DOHH2 (cell line): ENCODE measurements around the gene ABHD1.

Experiments
- H3F3A ChIP-seq: fragments of 200-600 bp; sonication (generic), shearing (Covaris generic); 2 replicates; pipeline ENCODE4 v1.6.0; 2016; ENCODE audit warnings: antibody characterized with exemption, mild to moderate bottlenecking; ENCODE audit not compliant: control insufficient read depth, insufficient read depth
- H3K27ac ChIP-seq: fragments of 200-600 bp; sonication (generic); 2 replicates; pipeline ENCODE4 v1.5.1; 2014; ENCODE audit warnings: low read depth, mild to moderate bottlenecking, low read length, moderate library complexity
- H3K27me3 ChIP-seq: fragments of 200-600 bp; sonication (generic); 2 replicates; pipeline ENCODE4 v1.6.1; 2014; ENCODE audit warnings: mild to moderate bottlenecking, low read length, mixed read lengths; ENCODE audit not compliant: control insufficient read depth
- H3K36me3 ChIP-seq: fragments of 200-600 bp; sonication (generic); 2 replicates; pipeline ENCODE4 v1.6.1; 2014; ENCODE audit warnings: mild to moderate bottlenecking, low read length, moderate library complexity, mixed read lengths; ENCODE audit not compliant: control insufficient read depth
- H3K4me1 ChIP-seq: fragments of 200-600 bp; sonication (generic); 2 replicates; pipeline ENCODE4 v1.6.1; 2014; ENCODE audit warnings: mild to moderate bottlenecking, low read length, mixed read lengths; ENCODE audit not compliant: control insufficient read depth
- H3K4me2 ChIP-seq: fragments of 200-600 bp; sonication (generic); 2 replicates; pipeline ENCODE4 v1.6.0; 2014; ENCODE audit warnings: mild to moderate bottlenecking, low read length, moderate library complexity
- H3K4me3 ChIP-seq: fragments of 200-600 bp; sonication (generic); 2 replicates; pipeline ENCODE4 v1.5.1; 2014; ENCODE audit warnings: mild to moderate bottlenecking, low read length, mixed read lengths
- H3K79me2 ChIP-seq: fragments of 200-600 bp; sonication (generic); 2 replicates; pipeline ENCODE4 v1.6.1; 2014; ENCODE audit warnings: mild to moderate bottlenecking, low read length, mixed read lengths; ENCODE audit not compliant: control insufficient read depth
- H3K9me2 ChIP-seq: fragments of 200-600 bp; sonication (generic); replicated peaks from 2 replicates; pipeline ENCODE4 v1.6.1; 2014; ENCODE audit warnings: mild to moderate bottlenecking, low read length, mixed read lengths; ENCODE audit not compliant: control insufficient read depth
- H3K9me3 ChIP-seq: fragments of 200-600 bp; sonication (generic); 2 replicates; pipeline ENCODE4 v1.6.1; 2014; ENCODE audit warnings: antibody characterized with exemption, low read length, mixed read lengths; ENCODE audit not compliant: control insufficient read depth, insufficient read depth
- H4K20me1 ChIP-seq: fragments of 200-600 bp; sonication (generic); 2 replicates; pipeline ENCODE4 v1.6.0; 2014; ENCODE audit warnings: low read depth, mild to moderate bottlenecking, antibody characterized with exemption, low read length, moderate library complexity; ENCODE audit not compliant: control insufficient read depth, insufficient read depth
- CTCF ChIP-seq: fragments of 200-600 bp; sonication (generic); IDR thresholded peaks from one replicate; pipeline ENCODE4 v1.5.1; 2014; ENCODE audit warnings: antibody characterized with exemption, mild to moderate bottlenecking, low read depth, low read length; ENCODE audit not compliant: poor library complexity, severe bottlenecking
- EZH2phosphoT487 ChIP-seq: fragments of 200-600 bp; sonication (generic); IDR thresholded peaks from 2 replicates; pipeline ENCODE4 v1.6.1; 2017; ENCODE audit warnings: borderline replicate concordance, mild to moderate bottlenecking, antibody characterized with exemption, low read length, moderate library complexity, mixed read lengths

Gene ABHD1

GRCh38 chr2:27099334-27099955, 24.2 kb upstream of the ABHD1 start:
- H3K4me1 ChIP-seq, result peaks cover 11% of the 10 kb centered on the region
- H3K4me3 ChIP-seq, result no peak overlapping the region
- no peaks in the 10 kb centered on the region for H3K9me2 ChIP-seq
- no peaks in the 10 kb centered on the region for H3K79me2 ChIP-seq
- no peaks in the 10 kb centered on the region for H3K36me3 ChIP-seq
- no peak for TF ChIP-seq CTCF
- no peak for TF ChIP-seq EZH2phosphoT487
- H3K27me3 ChIP-seq, result no peaks in the 10 kb centered on the region
- no peaks in the 10 kb centered on the region for H4K20me1 ChIP-seq
- H3K9me3 ChIP-seq, result no peaks in the 10 kb centered on the region
- H3F3A ChIP-seq, result no peaks in the 10 kb centered on the region
- no peak overlapping the region for H3K27ac ChIP-seq
- H3K4me2 ChIP-seq, result no peak overlapping the region

GRCh38 chr2:27100036-27100435, 23.6 kb upstream of the ABHD1 start:
- H3K4me2 ChIP-seq, result no peak overlapping the region
- no peaks in the 10 kb centered on the region for H3K27me3 ChIP-seq
- no peak overlapping the region for H3K4me3 ChIP-seq
- H3K4me1 ChIP-seq, result peaks cover 11% of the 10 kb centered on the region
- H3K9me2 ChIP-seq, result no peaks in the 10 kb centered on the region
- no peak overlapping the region for H3K27ac ChIP-seq
- H4K20me1 ChIP-seq, result no peaks in the 10 kb centered on the region
- no peaks in the 10 kb centered on the region for H3F3A ChIP-seq
- no peaks in the 10 kb centered on the region for H3K36me3 ChIP-seq
- H3K9me3 ChIP-seq, result no peaks in the 10 kb centered on the region
- no peaks in the 10 kb centered on the region for H3K79me2 ChIP-seq
- no peak for TF ChIP-seq EZH2phosphoT487
- no peak for TF ChIP-seq CTCF

DNA sequence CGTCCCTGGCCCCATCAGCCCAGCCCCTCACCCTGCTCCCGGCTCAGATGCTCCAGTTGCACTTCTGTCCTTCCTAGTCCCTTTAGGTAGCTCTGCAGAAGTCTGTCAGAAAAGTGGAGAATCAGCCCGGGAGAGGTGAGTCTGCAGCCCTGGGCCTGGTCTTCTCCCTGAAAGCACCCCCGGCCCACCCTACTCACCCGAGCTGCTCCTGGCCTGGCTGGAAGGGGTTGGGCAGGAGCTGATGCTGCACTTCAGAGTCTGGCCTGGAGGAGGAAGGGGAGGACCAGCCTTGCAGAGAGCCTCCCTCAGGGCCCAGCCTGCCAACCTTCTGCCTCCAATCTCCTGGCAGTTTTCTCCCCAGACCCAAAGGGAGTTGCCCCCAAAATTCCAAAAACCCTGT, 21.3 kb upstream of the ABHD1 start:
- Histone ChIP-seq H3K9me2 (no peaks in the 10 kb centered on the region), H3K27me3 (no peaks in the 10 kb centered on the region), H3F3A (no peaks in the 10 kb centered on the region), H3K27ac (no peak overlapping the region), H3K4me1 (no peaks in the 10 kb centered on the region), H3K9me3 (no peaks in the 10 kb centered on the region), H3K4me2 (no peak overlapping the region), H3K36me3 (no peaks in the 10 kb centered on the region), H3K4me3 (no peak overlapping the region), H3K79me2 (no peaks in the 10 kb centered on the region), H4K20me1 (no peaks in the 10 kb centered on the region)
- TF ChIP-seq CTCF (no peak), EZH2phosphoT487 (no peak)
